HEK293 (cell line): Measurements from ENCODE around the gene SLC6A17.

Source experiments
- CTCF ChIA-PET: fragments of 350-600 bp; formaldehyde crosslinking; extraction: SDS; loops from one replicate; lab custom pipeline; 2021; ENCODE audit warnings: antibody characterized with exemption; lab: Yijun Ruan, JAX
- POLR2A ChIA-PET: fragments of 300-600 bp; formaldehyde crosslinking; extraction: SDS; loops from one replicate; lab custom pipeline; 2020; ENCODE audit warnings: antibody characterized with exemption, inconsistent platforms; lab: Yijun Ruan, JAX
- H3K27ac ChIP-seq: fragments of 200-500 bp; sonication (Bioruptor generic); 2 replicates; pipeline ENCODE4 v1.5.1; 2014; ENCODE audit warnings: low read depth, low read length, control low read depth, inconsistent platforms; ENCODE audit errors: extremely low read depth
- H3K36me3 ChIP-seq, 2 experiments: fragments of 200-500 bp in 1 of 2; sonication (Bioruptor generic) in 1 of 2; 1 replicate in 1 of 2; 2 replicates in 1 of 2; pipeline ENCODE4 v1.5.1; 2014 to 2017; ENCODE audit warnings: inconsistent platforms in 2 of 2, low read length in 2 of 2; ENCODE audit not compliant: control insufficient read depth in 2 of 2, insufficient read depth in 1 of 2
- H3K4me1 ChIP-seq: fragments of 200-500 bp; sonication (Bioruptor generic); 2 replicates; pipeline ENCODE4 v1.5.1; 2014; ENCODE audit warnings: mild to moderate bottlenecking, low read length, inconsistent platforms; ENCODE audit not compliant: control insufficient read depth, insufficient read depth
- H3K4me3 ChIP-seq: 2 replicates; pipeline ENCODE4 v1.5.1; 2011; ENCODE audit warnings: low read depth, mild to moderate bottlenecking, control low read depth, low read length, moderate library complexity
- H3K9me3 ChIP-seq: fragments of 200-500 bp; sonication (Bioruptor generic); 2 replicates; pipeline ENCODE4 v1.5.1; 2014; ENCODE audit warnings: low read depth, low read length, inconsistent platforms; ENCODE audit not compliant: control insufficient read depth, insufficient read depth
- INSM2 ChIP-seq: fragments of 450-650 bp; formaldehyde crosslinking; IDR thresholded peaks from 2 replicates; pipeline ENCODE4 v1.5.1; 2016; ENCODE audit warnings: missing biosample characterization, missing genetic modification characterization
- MYNN ChIP-seq: fragments of 450-650 bp; formaldehyde crosslinking; IDR thresholded peaks from 2 replicates; pipeline ENCODE4 v1.5.1; 2016; ENCODE audit warnings: missing biosample characterization, missing genetic modification characterization, borderline replicate concordance
- WT1 ChIP-seq: fragments of 450-650 bp; formaldehyde crosslinking; IDR thresholded peaks from 2 replicates; pipeline ENCODE4 v1.5.1; 2016; ENCODE audit warnings: missing biosample characterization, missing genetic modification characterization
- YY2 ChIP-seq: fragments of 450-650 bp; formaldehyde crosslinking; IDR thresholded peaks from 2 replicates; pipeline ENCODE4 v1.5.1; 2016; ENCODE audit warnings: missing biosample characterization, missing genetic modification characterization
- ZBTB1 ChIP-seq: fragments of 450-650 bp; formaldehyde crosslinking; IDR thresholded peaks from 2 replicates; pipeline ENCODE4 v1.5.1; 2016; ENCODE audit warnings: missing biosample characterization, missing genetic modification characterization
- ZBTB48 ChIP-seq: fragments of 450-650 bp; formaldehyde crosslinking; IDR thresholded peaks from 2 replicates; pipeline ENCODE4 v1.5.1; 2016; ENCODE audit warnings: missing biosample characterization, missing genetic modification characterization
- ZEB2 ChIP-seq: fragments of 450-650 bp; formaldehyde crosslinking; IDR thresholded peaks from 2 replicates; pipeline ENCODE4 v1.5.1; 2016; ENCODE audit warnings: missing biosample characterization, missing genetic modification characterization
- ZNF174 ChIP-seq: fragments of 450-650 bp; formaldehyde crosslinking; IDR thresholded peaks from 2 replicates; pipeline ENCODE4 v1.5.0; 2017; ENCODE audit warnings: missing biosample characterization, mild to moderate bottlenecking, missing genetic modification characterization
- ZNF18 ChIP-seq: fragments of 450-650 bp; formaldehyde crosslinking; IDR thresholded peaks from 2 replicates; pipeline ENCODE4 v1.5.1; 2016; ENCODE audit warnings: missing biosample characterization, missing genetic modification characterization
- ZNF211 ChIP-seq: fragments of 450-650 bp; formaldehyde crosslinking; IDR thresholded peaks from 2 replicates; pipeline ENCODE4 v1.5.1; 2016; ENCODE audit warnings: low read depth, missing biosample characterization, missing genetic modification characterization
- ZNF37A ChIP-seq: fragments of 450-650 bp; IDR thresholded peaks from 2 replicates; pipeline ENCODE4 v1.5.1; 2018; ENCODE audit warnings: missing biosample characterization, missing genetic modification characterization
- ZNF426 ChIP-seq: fragments of 450-650 bp; formaldehyde crosslinking; IDR thresholded peaks from 2 replicates; pipeline ENCODE4 v1.5.1; 2017; ENCODE audit warnings: missing biosample characterization, missing genetic modification characterization, mild to moderate bottlenecking, inconsistent platforms, moderate library complexity
- ZNF513 ChIP-seq: fragments of 450-650 bp; IDR thresholded peaks from 2 replicates; pipeline ENCODE4 v1.5.1; 2018; ENCODE audit warnings: missing biosample characterization, missing genetic modification characterization
- ZNF629 ChIP-seq: fragments of 450-650 bp; formaldehyde crosslinking; IDR thresholded peaks from 2 replicates; pipeline ENCODE4 v1.5.1; 2017; ENCODE audit warnings: missing biosample characterization, missing genetic modification characterization
- ZNF692 ChIP-seq: fragments of 450-650 bp; formaldehyde crosslinking; IDR thresholded peaks from 2 replicates; pipeline ENCODE4 v1.5.1; 2016; ENCODE audit warnings: missing biosample characterization, missing genetic modification characterization
- ZNF707 ChIP-seq: fragments of 450-650 bp; formaldehyde crosslinking; IDR thresholded peaks from 2 replicates; pipeline ENCODE4 v1.5.1; 2016; ENCODE audit warnings: missing biosample characterization, missing genetic modification characterization
- ZSCAN16 ChIP-seq: fragments of 450-650 bp; formaldehyde crosslinking; IDR thresholded peaks from 2 replicates; pipeline ENCODE4 v1.5.1; 2016; ENCODE audit warnings: missing biosample characterization, missing genetic modification characterization
- ZSCAN23 ChIP-seq: fragments of 450-650 bp; formaldehyde crosslinking; IDR thresholded peaks from 2 replicates; pipeline ENCODE4 v1.5.1; 2016; ENCODE audit warnings: missing biosample characterization, missing genetic modification characterization
- TF ChIP-seq, protein P1 (sequence below): fragments of 450-650 bp; formaldehyde crosslinking; optimal IDR thresholded peaks from 2 replicates; pipeline ENCODE3; 2016; ENCODE audit warnings: missing biosample characterization, mild to moderate bottlenecking, missing genetic modification characterization
- TF ChIP-seq, protein P2 (sequence below): fragments of 450-650 bp; formaldehyde crosslinking; IDR thresholded peaks from 2 replicates; pipeline ENCODE4 v1.5.1; 2016; ENCODE audit warnings: missing biosample characterization, missing genetic modification characterization
- TF ChIP-seq, protein P3 (sequence below): fragments of 450-650 bp; formaldehyde crosslinking; IDR thresholded peaks from 2 replicates; pipeline ENCODE4 v1.5.1; 2016; ENCODE audit warnings: missing biosample characterization, missing genetic modification characterization, low read depth
- TF ChIP-seq, protein P4 (sequence below): fragments of 450-650 bp; formaldehyde crosslinking; IDR thresholded peaks from 2 replicates; pipeline ENCODE4 v1.5.1; 2017; ENCODE audit warnings: missing biosample characterization, missing genetic modification characterization

SLC6A17 gene

GRCh38 chr1:110136911-110137310 is 13.4 kb upstream of the SLC6A17 start (continued):
- TF ChIP-seq INSM2 (tag by site-specific recombination): no peak
- TF ChIP-seq ZSCAN23: no peak
- no peak for TF ChIP-seq WT1 (tag by site-specific recombination)
- TF ChIP-seq ZNF174 (tag by site-specific recombination): no peak

DNA sequence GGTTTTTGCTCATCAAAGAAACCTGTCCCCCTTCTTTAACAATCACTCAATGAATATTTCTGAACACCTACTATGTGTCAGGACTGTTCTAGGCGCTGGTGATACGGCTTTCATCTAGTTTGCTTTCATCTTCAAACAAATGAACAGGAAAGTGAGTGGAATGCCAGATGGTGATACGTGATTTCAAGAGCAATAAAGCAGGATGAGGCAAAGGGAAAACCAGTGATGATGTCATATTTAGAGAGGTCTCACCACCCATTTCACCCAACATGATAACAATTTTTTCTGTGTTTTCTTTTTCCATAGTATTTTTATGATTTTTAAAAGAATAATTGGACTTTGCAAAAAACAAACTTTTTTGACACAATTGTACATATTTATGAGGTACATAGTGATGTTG is 11.3 kb upstream of the SLC6A17 start:
- H3K36me3 ChIP-seq: no peaks in the 10 kb centered on the region
- no peaks in the 10 kb centered on the region for H3K9me3 ChIP-seq
- CTCF ChIA-PET: interaction anchor here (1.0 kb wide), 1 partner anchor 23 kb away, joined by 4 read pairs; no protein-coding TSS in a partner anchor
- H3K27ac ChIP-seq: no peak overlapping the region
- POLR2A ChIA-PET: no interaction called here
- H3K4me1 ChIP-seq: no peaks in the 10 kb centered on the region; the same call in 1 of the 2 replicates
- H3K4me3 ChIP-seq: no peak overlapping the region
- TF ChIP-seq ZNF37A (tag by site-specific recombination): no peak
- TF ChIP-seq ZNF707 (tag by site-specific recombination): no peak
- TF ChIP-seq ZNF513 (tag by site-specific recombination): no peak
- TF ChIP-seq, protein P1, sequence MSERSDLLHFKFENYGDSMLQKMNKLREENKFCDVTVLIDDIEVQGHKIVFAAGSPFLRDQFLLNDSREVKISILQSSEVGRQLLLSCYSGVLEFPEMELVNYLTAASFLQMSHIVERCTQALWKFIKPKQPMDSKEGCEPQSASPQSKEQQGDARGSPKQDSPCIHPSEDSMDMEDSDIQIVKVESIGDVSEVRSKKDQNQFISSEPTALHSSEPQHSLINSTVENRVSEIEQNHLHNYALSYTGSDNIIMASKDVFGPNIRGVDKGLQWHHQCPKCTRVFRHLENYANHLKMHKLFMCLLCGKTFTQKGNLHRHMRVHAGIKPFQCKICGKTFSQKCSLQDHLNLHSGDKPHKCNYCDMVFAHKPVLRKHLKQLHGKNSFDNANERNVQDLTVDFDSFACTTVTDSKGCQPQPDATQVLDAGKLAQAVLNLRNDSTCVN (tag by site-specific recombination): no peak
- no peak for TF ChIP-seq ZNF211 (tag by site-specific recombination)
- no peak for TF ChIP-seq WT1 (tag by site-specific recombination)
- TF ChIP-seq, protein P2, sequence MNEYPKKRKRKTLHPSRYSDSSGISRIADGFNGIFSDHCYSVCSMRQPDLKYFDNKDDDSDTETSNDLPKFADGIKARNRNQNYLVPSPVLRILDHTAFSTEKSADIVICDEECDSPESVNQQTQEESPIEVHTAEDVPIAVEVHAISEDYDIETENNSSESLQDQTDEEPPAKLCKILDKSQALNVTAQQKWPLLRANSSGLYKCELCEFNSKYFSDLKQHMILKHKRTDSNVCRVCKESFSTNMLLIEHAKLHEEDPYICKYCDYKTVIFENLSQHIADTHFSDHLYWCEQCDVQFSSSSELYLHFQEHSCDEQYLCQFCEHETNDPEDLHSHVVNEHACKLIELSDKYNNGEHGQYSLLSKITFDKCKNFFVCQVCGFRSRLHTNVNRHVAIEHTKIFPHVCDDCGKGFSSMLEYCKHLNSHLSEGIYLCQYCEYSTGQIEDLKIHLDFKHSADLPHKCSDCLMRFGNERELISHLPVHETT: no peak
- no peak for TF ChIP-seq YY2 (tag by site-specific recombination)
- no peak for TF ChIP-seq ZNF692 (tag by site-specific recombination)
- TF ChIP-seq, protein P3, sequence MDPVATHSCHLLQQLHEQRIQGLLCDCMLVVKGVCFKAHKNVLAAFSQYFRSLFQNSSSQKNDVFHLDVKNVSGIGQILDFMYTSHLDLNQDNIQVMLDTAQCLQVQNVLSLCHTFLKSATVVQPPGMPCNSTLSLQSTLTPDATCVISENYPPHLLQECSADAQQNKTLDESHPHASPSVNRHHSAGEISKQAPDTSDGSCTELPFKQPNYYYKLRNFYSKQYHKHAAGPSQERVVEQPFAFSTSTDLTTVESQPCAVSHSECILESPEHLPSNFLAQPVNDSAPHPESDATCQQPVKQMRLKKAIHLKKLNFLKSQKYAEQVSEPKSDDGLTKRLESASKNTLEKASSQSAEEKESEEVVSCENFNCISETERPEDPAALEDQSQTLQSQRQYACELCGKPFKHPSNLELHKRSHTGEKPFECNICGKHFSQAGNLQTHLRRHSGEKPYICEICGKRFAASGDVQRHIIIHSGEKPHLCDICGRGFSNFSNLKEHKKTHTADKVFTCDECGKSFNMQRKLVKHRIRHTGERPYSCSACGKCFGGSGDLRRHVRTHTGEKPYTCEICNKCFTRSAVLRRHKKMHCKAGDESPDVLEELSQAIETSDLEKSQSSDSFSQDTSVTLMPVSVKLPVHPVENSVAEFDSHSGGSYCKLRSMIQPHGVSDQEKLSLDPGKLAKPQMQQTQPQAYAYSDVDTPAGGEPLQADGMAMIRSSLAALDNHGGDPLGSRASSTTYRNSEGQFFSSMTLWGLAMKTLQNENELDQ (tag by site-specific recombination): no peak
- TF ChIP-seq, protein P4, sequence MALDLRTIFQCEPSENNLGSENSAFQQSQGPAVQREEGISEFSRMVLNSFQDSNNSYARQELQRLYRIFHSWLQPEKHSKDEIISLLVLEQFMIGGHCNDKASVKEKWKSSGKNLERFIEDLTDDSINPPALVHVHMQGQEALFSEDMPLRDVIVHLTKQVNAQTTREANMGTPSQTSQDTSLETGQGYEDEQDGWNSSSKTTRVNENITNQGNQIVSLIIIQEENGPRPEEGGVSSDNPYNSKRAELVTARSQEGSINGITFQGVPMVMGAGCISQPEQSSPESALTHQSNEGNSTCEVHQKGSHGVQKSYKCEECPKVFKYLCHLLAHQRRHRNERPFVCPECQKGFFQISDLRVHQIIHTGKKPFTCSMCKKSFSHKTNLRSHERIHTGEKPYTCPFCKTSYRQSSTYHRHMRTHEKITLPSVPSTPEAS: no peak
- peak; percentile 81 for TF ChIP-seq ZNF629 (tag by site-specific recombination)
- TF ChIP-seq ZBTB1: no peak
- TF ChIP-seq ZNF426 (tag by site-specific recombination): no peak
- no peak for TF ChIP-seq ZNF18 (tag by site-specific recombination)
- TF ChIP-seq MYNN (tag by site-specific recombination): no peak
- TF ChIP-seq ZEB2 (tag by site-specific recombination): 0 out of 2 replicates have a peak, but pooled peaks have one; percentile 27
- no peak for TF ChIP-seq ZBTB48 (tag by site-specific recombination)
- TF ChIP-seq ZSCAN16 (tag by site-specific recombination): no peak
